ENCODE data around the gene ZNF764.
A peak's percentile ranks its signal among the peaks of the same experiment; 100 is the strongest.

ZNF764 gene

GRCh38 chr16:30569746-30570635, 11.8 kb upstream of the ZNF764 start:
- no peak for DNase-seq

DNA sequence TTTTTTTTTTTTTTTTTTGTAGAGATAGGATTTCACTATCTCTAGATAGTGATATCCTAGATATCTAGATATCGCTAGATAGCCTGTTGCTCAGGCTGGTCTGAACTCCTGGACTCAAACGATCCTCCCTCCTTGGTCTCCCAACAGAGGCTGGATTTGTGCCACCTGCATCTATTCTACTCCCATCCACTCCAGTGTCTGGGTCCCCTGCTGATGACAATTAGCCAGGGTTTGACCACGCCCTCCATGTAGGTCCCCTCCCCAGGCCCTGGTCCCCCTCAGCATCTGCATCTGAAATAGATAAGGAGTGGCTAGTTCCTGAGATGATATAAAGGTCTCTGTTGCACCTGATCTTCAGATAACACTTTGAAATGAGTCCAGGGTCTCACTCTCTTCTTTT, 11.1 kb upstream of the ZNF764 start:
- no peak for DNase-seq

- peak; percentile 52 for DNase-seq
Measured at GRCh38 chr16:30567991-30568638, 9.9 kb upstream of the ZNF764 start.

GRCh38 chr16:30567160-30567990, 9.2 kb upstream of the ZNF764 start:
- DNase-seq: no peak

- DNase-seq: no peak
Measured at GRCh38 chr16:30566531-30566930, 8.4 kb upstream of the ZNF764 start.

GRCh38 chr16:30565984-30566383, 7.8 kb upstream of the ZNF764 start:
- DNase-seq: no peak

DNA sequence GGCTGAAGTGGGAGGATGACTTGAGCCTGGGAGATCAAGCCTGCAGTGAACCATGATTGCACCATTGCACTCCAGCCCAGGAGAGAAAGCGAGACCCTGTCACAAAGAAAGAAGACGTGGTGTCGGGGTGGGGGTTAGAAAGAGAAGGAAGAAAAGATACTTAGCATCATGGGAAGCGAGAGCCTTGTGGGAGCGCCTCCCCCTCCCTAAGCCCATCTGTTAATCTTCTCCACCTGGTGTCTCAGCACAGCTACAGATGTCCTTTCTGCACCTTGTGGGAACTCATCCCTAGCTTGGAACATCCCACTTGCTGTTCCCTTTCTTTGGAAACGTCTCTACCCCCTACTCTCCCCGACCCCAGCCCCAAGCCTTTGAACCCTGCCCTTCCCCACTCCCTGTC, 7.4 kb upstream of the ZNF764 start:
- DNase-seq: no peak

- no peak for DNase-seq
Measured at GRCh38 chr16:30562021-30562420, 3.8 kb upstream of the ZNF764 start.

DNA sequence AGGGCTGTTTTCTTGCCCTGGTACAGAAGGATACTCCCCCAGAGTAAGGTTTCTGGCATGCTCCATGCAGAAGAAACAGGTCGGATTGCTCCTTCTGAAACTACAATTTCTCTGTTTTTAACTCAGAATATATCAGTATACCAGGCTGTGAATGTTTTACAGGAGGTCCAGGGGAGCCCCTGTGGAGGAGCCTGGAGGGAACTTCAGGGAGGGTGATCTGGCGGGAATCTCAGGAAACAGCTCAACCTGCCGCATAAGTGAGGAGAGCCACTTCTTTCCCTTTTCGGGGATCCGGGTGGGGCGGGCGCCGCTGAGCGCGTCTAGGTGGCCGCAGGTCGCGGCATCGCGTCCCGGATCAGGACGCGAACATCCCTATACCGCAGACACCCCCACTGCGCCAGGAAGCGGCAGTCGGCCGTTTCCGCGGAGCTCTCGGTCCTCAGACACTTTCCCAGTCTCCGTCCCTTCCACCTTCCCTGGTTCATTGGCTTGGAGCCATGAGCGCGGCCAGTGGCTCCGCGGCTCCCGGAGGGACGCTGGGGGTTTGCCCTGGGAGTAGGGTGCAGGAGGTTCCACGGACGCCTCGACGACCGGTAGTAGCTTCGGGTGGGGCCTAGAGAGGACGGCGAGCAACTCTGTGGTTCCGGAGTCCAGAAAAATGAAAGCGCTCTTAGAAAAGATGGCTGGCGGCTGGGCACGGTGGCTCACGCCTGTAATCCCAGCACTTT, 3.1 kb upstream of the ZNF764 start:
- DNase-seq: no peak

- DNase-seq: no peak
Measured at GRCh38 chr16:30559690-30560089, 1.5 kb upstream of the ZNF764 start.

DNA sequence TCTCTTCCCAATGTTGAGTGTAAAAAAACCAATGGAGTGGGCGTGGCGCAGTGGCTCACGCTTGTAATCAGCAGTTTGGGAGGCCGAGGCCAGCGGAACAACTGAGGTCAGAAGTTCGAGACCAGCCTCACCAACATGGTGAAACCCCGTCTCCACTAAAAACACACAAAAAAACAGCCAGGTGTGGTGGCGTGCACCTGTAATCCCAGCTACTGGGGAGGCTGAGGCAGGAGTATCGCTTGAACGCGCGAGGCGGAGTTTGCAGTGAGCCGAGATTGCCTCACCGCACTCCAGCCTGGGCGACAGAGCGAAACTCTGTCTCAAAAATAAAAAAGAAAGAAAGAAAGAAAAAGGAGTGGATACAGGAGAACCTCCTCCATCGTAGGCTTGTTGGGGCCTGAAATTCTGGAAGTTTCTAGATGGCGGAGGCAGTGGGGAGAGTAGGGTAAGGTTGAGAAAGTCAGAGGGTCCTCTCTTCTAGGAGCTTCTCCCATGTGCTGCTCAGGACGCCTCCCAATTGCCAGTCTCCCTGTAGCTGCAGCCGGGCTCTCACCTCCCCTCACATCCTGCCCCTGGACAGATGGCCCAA, 709 bp upstream of the ZNF764 start:
- no peak for DNase-seq

DNA sequence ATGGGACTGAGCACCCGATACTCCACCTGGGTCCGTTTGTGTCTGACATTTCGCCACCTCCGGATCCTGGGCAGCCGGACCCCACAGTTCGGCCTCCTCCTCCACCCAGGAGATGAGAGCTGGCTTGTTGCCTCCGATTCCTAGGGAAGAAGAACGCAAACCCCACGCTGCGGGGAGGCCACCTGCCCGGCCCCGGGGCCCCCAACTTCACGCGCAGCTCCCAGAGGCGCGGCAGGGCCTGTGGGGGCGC, 542 bp downstream of the ZNF764 start:
- no peak for DNase-seq

GRCh38 chr16:30556125-30556473, 2.1 kb downstream of the ZNF764 start:
- no peak for DNase-seq

DNA sequence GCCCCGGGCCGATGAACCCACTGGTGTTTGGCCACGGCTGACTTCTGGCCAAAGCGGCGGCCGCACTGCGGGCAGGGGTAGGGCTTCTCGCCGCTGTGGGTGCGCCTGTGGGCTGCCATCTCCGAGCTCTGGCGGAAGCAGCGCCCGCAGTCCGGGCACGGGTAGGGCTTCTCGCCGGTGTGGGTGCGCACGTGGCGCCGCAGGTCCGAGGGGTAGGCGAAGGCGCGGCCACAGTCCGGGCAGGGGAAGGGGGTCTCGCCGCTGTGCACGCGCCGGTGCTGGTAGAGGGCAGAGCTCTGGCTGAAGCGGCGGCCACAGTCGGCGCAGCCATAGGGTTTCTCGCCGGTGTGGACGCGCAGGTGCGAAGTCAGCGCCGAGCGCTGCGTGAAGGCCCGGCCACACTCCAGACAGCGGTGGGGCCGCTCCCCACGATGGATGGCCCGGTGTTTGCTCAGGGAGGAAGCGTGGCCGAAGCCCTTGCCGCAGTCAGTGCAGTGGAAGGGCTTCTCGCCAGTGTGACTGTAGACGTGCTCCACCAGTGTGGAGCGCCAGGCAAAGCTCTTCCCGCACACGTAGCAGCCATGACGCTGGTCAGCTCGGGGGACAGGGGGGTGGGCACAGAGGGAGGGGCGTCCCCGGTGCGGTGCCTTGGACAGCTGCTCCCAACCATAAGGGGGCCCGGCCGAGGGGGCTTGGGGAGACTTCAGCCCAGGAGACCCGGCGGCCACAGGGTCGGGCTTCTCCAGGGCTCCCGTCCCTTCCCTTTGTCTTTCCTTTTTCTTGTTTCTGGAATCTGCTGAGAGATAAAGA, 2.7 kb downstream of the ZNF764 start:
- DNase-seq: no peak

DNA sequence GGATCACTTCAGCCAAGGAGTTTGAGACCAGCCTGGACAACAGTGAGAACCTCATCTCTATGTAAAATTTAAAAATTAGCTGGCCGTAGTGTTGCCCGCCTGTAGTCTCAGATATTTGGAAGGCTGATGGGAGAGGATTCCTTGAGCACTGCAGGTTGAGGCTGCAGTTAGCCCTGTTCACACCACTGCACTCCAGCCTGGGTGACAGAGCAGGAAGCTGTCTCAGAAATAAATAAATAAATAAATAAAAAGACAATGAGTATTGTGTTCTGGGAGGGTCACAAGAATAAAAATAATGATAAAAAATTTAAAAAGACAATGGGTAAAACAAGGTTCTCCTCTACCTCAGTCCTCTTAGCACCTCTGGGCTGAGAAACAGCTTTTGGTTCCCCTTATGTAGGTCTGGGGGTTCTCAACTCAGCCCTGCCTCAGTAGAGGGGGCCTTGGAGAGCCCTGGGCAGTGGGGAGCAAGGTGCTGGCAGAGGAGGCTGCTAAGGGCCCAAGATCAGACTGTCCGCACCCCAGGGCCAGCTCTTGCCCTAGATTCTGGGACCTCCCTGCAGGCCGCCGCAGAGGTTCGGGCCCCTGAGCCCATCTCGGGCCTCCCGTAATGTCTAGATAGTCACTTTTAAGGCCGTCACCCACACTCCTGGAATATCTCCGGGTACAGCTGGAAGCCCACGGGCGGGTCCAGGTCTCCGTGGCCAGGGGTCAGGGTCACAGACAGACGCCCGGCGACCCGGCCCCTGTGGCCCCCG, 3.4 kb downstream of the ZNF764 start:
- no peak for DNase-seq

DNA sequence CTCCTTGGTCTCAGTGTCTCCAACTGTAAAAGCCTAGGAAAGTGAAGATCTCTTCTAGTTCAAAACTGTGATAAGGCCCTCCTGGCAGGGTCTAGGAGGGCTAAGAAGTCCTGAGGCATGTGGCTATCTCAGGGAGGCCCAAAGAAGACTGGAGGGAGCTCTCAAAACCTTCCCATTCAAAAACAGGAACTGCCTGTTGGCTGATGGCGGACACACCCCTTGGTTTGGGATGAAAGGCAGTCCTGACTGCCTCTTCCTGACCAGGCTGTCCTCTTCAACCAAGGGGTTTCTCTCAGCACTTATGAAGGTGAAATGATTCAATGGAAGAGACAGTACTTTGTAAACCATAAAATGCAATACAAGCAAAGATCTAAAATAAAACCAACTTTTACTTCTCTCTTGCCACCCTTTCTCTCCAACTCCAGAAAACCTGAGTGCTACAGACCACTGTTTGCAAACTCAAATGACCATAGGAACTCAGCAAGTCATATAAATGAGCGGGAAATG, 4.7 kb downstream of the ZNF764 start:
- DNase-seq: no peak

GRCh38 chr16:30552956-30553355, 5.2 kb downstream of the ZNF764 start:
- no peak for DNase-seq

DNA sequence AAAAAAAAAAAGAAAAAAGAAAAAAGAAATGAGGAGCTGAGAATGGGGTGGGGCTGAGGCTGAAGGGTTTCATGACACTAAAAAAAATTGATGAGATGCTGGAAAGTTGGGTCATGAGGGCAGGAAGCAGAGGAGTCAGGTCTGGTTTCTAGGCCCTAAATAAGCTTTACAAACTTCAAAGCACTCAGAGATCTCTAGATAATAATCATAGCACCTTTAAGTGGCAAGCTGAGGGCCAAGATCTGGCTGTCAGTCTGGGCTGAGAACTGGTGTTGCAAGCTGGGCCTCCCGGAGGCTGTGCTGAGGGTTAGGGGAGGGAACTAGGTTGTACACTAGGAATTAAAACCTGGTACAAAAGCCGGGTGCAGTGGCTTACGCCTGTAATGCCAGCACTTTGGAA, 6.4 kb downstream of the ZNF764 start:
- DNase-seq: no peak

DNA sequence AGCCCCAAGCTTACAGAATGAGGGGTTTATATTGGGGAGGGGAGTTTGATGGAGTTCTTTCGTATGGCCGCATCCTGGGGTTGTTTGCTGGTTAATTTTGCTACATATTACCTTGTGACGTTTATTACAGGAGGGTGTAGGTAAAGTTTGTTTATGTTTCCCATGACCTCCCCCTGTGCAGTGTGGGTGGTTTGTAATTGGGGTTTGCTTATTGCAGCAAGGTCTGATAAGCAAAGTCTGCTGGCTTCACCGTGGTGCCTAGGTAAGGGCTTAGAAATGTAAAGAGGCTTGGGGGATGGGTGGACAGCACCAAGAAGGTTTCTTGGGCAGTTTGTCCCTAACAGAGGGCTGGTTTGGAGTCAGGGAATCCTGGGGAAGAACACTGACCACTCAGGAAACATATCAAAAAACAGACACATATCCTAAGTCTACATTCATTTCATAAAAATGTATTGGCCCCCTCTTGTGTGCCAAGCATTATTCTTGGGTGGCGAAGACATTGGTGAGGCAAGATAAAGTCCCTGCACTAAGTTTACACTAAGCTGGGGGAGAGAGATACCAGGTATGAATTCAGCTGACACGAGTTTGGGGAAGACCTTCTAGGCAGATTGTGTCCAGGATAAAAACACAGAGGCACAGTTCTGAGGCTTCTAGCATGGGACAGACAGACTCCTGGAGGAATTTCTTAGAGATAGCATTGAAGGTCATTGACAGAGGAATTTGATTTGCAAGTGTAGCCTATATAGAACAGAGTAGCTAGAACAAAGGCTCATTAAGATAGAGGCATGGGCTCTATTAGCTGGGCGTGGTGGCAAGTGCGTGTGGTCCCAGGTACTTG, 9.5 kb downstream of the ZNF764 start:
- no peak for DNase-seq

DNA sequence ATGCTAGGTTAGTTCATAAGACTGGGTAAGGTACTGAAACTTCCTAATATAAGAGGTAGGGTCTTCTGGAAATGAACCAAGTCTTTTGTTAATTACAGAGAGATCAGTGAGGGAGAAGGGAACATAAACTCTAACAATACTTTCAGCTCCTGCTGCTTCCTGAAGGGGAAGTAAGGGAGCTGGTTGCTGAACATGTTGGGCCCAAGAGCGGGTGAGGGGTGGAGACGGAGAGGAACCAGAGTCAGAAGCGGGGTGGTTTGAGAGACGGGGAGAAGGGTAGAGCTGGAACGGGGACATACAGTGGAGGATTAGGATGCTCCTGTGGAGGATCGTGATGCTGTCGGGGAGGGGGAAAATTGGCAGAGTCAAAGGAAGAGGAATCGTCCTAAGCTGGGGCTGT, 12.1 kb downstream of the ZNF764 start:
- DNase-seq: no peak

Measured in kidney glomerular epithelial cell (primary cell).